DND-41 (cell line): Measurements from ENCODE around the gene ESRRB.

Experiments used
- CTCF ChIP-seq: IDR thresholded peaks from 2 replicates; pipeline ENCODE4 v1.5.1; 2012; ENCODE audit warnings: borderline replicate concordance, low read length, moderate library complexity, mild to moderate bottlenecking; ENCODE audit not compliant: poor library complexity, severe bottlenecking; ENCODE audit errors: extremely low read depth
- EZH2 ChIP-seq: IDR thresholded peaks from 3 replicates; pipeline ENCODE4 v1.6.1; 2012; ENCODE audit warnings: borderline replicate concordance, low read depth, mild to moderate bottlenecking, moderate library complexity, low read length, inconsistent platforms; ENCODE audit not compliant: severe bottlenecking

- no peak for TF ChIP-seq CTCF
- TF ChIP-seq EZH2, result no peak
Observed at GRCh38 chr14:76350671-76351070, 25.3 kb upstream of the ESRRB start.
